ENCODE results near the gene ABHD15.
A peak's percentile ranks its signal among the peaks of the same experiment; 100 is the strongest.

Gene ABHD15

GRCh38 chr17:29566473-29567303 is at the start of gene ABHD15:
Gene ABHD15, minus strand, starts transcription at chr17:29567037. Its CDS starts 71 bp downstream, at chr17:29566966.
- peak; percentile 33 for DNase-seq

- DNase-seq: no peak
These were observed 48.9 kb upstream of the ABHD15 start for GRCh38 chr17:29615492-29616299.

DNA sequence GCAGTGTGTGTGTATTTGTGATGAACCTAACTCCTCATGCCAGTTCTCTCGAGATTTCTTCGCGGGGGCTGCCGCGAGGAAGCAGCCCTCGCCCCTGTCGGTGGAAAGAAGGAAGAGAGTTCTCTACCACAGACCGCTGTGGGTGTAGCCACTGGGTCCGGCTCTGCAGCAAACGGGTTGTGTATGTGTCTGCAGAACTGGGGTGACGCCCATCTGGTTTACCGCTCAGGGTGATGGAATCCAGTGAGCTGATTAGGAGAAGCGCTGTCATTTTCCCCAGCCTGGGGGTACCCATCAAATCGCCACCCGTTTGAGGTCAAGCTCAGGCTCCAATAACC is 48.2 kb upstream of the ABHD15 start:
- DNase-seq: no peak

DNA sequence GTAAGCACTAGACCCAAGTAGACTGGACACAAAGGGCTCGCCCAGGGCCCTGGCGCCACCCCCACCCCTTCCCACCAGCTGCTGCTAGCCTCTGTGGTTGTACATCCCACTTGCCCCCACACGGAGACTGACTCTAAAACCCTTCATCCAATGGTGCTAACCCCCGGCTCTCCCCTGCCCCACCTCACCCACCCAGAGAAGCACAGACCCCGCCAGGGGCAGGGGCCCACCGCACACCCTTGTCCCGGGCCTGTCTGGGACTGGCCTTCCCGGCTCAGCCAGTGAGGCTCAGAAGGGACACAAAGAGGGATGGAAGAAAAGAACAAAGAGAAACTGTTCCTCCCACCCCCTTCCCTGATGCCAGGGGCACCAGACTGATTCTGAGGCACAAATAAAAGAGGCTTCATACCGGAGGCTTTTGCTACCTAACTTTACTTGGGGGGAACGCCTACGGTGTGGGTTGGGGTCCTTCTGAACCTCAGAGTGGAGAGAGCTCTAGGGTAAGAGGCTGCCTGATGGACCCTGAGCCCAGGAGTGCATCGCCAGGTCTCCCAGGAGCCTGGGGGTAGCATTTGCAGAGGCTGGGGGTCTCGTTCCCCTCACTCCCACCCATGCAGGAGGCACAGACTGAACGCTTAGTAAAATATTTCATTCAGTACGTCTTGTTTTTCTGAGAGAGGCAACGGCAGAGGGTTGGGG is 47.7 kb upstream of the ABHD15 start:
- DNase-seq: no peak

DNA sequence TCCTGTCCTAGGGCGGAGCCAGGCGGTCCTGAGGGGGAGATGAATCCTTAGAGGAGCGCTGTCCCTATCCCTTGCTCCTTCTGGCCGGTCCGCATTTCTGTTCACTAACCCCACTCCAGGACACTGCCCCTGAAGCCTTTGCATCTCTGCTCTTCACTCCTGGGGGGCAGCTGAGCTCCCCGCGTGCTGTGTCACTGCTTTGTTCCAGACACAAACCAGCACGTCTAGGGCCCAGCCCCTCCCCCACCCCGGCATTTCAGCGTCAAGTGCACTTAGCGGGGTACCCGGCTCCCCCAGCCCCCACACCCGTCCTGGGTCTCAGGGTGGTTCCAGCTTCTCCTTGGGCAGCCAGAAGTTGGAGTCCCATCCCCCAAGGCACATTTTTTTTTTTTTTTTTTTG is 47.0 kb upstream of the ABHD15 start:
- DNase-seq: no peak

DNA sequence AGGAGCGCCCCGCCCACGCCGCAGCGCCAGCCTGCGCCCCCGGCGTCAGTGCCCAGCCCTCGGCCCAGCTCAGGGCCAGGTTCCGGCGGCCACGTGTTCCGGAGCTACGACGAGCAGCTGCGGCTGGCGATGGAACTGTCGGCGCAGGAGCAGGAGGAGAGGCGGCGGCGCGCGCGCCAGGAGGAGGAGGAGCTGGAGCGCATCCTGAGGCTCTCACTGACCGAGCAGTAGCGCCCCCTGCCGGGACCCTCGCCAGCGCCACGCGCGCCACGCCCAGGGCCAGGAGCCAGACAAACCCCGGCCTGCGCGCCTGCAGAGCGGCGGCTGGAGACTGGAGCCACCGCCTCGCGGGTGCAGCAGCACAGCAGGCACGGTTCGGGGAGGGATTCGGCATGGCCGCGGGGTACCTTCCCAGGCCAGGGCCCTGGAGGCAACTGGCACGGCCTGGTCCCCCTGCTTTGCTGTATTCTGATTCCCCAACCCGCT is 46.6 kb upstream of the ABHD15 start:
- DNase-seq: no peak

DNA sequence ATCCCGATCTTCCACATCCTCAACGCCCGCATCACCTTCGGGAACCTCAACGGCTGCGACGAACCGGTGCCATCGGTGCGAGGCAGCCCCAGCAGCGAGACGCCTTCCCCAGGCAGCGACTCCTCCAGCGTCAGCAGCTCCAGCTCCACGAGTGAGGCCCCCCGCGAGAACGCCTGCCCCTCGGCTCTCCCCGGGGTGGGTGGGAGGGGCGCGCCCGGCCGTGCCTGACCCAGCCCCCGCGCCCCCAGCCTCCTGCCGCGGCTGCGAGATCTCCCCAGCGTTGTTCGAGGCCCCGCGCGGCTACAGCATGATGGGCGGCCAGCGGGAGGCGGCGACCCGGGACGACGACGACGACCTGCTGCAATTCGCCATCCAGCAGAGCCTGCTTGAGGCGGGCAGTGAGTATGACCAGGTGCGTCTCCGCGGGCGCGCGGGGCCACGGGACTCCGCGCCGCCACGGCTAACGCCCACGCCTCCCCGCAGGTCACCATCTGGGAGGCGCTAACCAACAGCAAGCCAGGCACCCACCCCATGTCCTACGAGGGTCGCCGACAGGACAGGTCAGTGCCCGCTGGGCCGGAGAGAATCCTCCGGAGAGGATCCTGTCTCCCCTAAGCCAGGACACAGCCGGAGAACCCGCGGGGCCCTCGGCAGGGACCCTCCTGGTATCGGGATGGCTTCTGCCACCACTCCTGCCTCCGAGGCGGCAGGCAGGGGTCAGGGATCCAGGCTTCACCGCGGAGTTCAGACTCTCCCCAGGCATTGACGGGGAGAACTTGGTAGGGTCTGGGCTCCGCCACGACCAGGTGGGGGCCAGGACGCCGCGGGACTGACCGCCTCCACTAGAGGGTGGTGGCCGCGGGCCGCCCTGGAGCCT is 45.8 kb upstream of the ABHD15 start:
- no peak for DNase-seq

GRCh38 chr17:29612094-29612403 is 45.2 kb upstream of the ABHD15 start:
- no peak for DNase-seq

DNA sequence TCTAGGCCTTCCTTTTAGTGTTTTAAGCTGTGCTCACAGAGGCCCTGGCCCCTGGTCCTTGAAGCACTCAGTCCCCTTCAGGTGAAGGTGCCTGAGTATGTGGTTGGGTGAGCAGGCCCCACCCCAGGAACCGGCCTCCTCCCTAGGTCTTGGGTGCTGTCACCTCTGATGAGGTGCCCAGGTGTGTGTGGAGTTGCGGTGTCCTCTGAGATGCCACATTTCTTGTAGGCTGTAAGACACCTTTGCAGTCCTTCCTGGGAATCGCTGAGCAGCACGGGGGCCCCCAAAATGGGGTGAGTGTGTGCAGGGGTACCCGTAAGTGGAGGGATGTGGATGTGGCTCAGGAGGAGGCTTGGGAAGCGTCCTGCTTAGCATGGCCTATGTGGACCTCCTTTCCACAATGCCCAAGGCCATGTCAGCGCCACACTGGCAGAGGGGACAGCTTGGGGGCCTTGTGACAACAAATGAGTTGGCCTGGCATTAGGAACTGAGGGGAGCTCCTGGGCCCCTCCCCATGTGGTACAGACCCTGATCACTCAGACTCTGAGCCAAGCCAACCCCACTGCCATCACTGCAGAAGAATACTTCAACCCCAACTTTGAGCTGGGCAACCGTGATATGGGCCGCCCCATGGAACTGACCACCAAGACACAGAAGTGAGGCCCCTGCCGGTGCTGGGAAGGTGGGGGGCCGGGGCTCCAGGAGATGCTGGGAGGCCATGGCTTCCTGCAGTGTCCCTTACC is 44.7 kb upstream of the ABHD15 start:
- DNase-seq: no peak

- DNase-seq: no peak
These were observed 43.6 kb upstream of the ABHD15 start for GRCh38 chr17:29610395-29610794.

GRCh38 chr17:29608986-29609385 is 42.1 kb upstream of the ABHD15 start:
- no peak for DNase-seq

GRCh38 chr17:29607557-29608195 is 40.8 kb upstream of the ABHD15 start:
- DNase-seq: no peak

DNA sequence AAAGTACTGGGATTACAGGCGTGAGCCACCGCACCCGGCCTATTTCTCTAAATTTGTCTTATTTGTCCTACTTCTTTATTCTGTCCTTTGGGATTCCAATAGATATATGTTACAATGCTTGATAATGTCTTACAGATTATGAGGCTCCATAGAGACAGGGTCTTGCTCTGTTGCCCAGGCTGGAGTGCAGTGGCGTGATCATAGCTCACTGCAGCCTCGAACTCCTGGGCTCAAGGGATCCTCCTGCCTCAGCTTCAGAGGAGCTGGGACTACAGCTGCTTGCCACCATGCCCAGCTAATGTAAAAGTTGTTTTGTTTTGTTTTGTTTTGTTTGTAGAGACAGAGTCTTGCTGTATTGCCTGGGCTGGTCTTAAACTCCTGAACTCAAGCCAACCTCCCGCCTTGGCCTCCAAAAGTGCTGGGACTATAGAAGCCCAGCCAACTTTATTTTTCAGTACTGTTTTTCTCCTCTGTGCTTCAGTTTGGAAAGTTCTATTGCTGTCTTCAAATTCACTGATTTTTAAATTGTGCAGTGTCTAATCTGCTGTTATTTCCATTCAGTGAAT is 36.4 kb upstream of the ABHD15 start:
- DNase-seq: no peak

DNA sequence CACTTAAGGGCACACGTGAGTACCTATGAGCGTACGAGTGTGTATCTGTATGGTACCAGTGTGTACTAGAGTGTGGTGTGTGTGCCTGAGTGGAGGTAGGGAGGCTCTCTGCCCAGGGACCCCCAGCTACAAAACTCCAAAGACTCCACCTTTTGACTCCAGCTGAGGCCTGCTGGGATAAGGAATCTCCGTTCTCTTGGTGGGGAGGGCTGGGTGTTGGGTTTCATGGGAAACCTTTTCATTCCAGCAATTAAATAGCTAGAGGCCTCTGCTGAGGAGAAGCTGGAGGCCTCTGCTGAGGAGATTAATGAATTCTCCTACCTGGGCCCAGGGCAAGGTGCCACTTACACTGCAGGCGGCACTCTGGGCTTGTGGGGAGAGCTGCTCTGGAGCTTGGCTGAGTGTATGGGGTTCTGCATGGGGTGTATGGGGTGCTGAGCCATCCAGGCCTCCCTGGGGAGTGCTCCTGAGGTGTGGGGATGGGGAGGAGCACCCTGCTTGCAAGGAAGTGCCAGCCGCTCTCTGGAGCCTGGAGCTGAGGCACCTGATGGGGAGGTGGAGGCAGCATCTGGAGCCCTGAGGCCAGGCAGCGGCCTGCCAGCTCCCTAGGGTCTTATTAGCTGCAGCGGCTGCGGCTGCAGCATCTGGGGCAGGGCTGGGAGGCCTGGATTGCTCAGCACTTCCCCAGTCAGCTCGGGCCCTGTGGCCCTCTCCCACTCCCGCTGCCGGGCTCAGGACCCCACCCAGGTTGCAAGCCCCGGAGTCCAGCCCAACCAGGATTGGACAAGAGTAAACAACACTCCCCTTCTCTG is 30.7 kb upstream of the ABHD15 start:
- no peak for DNase-seq

GRCh38 chr17:29596811-29597210 is 30.0 kb upstream of the ABHD15 start:
- DNase-seq: no peak

- no peak for DNase-seq
These were observed 29.3 kb upstream of the ABHD15 start for GRCh38 chr17:29595943-29596774.

DNA sequence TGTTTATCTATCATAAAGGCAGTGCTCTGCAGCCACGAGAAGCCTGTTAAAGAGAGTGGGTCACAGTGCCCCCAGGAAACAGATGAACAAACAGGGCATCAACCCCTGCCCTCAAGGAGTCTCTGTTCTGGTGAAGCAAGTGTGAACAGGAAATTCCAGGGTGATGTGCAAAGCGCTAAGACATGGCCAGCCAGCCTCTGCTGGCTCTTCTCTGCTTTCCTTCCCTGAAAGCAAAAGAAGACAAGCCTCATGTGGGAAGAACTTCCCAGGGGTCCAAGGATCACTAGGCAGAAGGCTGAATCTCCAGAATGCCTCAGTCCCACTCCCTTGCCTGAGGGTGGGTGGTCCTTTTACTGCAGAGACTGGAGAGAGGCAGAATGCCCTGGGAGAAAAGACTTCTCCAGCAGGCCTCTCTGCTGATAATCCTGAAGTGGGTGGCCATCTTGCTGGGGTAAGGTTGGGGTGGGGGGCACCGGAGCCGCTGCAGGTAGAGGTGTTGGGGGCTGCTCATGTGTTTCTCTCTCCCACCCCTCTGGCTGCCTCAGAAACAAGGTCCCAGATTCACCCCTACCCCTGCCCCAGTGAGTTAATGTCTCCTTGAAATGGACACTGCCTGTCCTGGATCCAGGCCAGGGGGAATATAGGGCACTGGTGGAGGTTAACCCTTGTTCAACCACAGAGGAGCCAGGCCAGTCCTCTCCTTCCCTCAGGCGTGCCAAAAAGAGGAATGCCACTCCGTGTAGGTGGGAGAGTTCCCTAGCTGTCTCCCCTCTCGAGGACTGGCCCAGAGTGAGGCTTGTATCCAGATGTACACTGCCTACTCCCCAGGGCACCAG is 28.5 kb upstream of the ABHD15 start:
- DNase-seq: no peak

DNA sequence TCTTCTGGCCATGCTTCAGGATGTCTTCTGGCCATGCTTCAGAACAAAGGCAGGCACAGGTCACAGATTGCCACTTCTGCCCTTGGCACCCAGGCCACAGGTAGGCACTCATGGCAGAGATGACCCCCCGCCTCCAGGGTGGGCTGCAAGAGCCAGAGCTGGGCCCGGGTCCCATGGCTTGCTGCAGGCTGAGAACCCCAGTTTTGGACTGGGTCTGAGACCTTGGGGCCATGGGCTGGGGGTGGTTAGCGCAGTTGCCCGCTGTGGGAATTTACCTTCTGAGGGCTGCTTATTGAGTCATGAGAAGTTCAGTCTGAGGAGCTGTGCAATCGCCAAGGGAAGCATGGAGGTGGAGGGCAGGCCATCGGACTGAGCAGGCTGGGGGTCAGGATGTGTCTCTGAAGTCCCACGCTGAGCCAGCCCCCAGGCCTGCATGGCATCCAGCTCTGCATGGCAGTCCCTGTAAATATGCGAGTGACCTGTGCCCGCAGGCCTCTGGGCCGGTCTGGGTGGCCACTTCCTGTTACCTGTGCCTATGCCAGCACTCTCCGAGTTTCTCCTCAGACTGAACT is 27.8 kb upstream of the ABHD15 start:
- DNase-seq: no peak

Measured in SHP77 treated with DMSO at 0.1 percent for 48 hours (cell line).